H1 (cell line): Measurements from ENCODE around the gene PTPRD. TPM values are rescaled to one million over a fixed set of nuclear protein-coding genes. Genes with fewer than 3 reads are reported as not detected.

Experiments used
- CTCF ChIA-PET: fragments of 300-600 bp; sonication (Branson Sonifier 250); formaldehyde crosslinking; loops from one replicate; lab custom pipeline; 2021; ENCODE audit not compliant: partially characterized antibody; lab: Charles Lee
- POLR2A ChIA-PET: fragments of 300-600 bp; sonication (Branson Sonifier 250); formaldehyde crosslinking; loops from one replicate; lab custom pipeline; 2021; ENCODE audit warnings: inconsistent platforms; ENCODE audit not compliant: partially characterized antibody; lab: Charles Lee
- DNase-seq, 2 experiments: peaks; one replicate each; pipeline versions ENCODE4 v3.0.0 to v3.0.0-alpha.2; 2010 to 2022; ENCODE audit warnings: low spot score in 2 of 2, low read depth in 1 of 2, mixed read lengths in 1 of 2
- FAIRE-seq: peaks from 2 replicates; lab custom pipeline; 2011; peaks lifted over from hg19 to GRCh38; lab: Jason Lieb, UNC
- H2AFZ ChIP-seq: 2 replicates; pipeline ENCODE4 v1.8.1; 2012; ENCODE audit warnings: low read length, inconsistent platforms
- H2AK5ac ChIP-seq: 2 replicates; pipeline ENCODE4 v1.6.1; 2013; ENCODE audit warnings: low read depth, low read length
- H2BK120ac ChIP-seq: replicated peaks from 2 replicates; pipeline ENCODE3; 2013; ENCODE audit warnings: low read depth, low read length, inconsistent platforms
- H2BK12ac ChIP-seq: 2 replicates; pipeline ENCODE4 v1.6.1; 2013; ENCODE audit warnings: low read depth, low read length
- H2BK15ac ChIP-seq: 2 replicates; pipeline ENCODE4 v1.6.1; 2013; ENCODE audit warnings: low read length
- H2BK20ac ChIP-seq: 2 replicates; pipeline ENCODE4 v1.6.1; 2013; ENCODE audit warnings: low read length
- H2BK5ac ChIP-seq: 2 replicates; pipeline ENCODE4 v1.6.1; 2013; ENCODE audit warnings: low read depth, low read length
- H3K14ac ChIP-seq: 2 replicates; pipeline ENCODE4 v1.6.1; 2013; ENCODE audit warnings: inconsistent platforms; ENCODE audit not compliant: insufficient read length
- H3K18ac ChIP-seq: 2 replicates; pipeline ENCODE4 v1.6.1; 2013; ENCODE audit warnings: low read length; ENCODE audit errors: extremely low read depth
- H3K23ac ChIP-seq: 2 replicates; pipeline ENCODE4 v1.6.1; 2013; ENCODE audit warnings: inconsistent platforms; ENCODE audit not compliant: insufficient read length
- H3K23me2 ChIP-seq: 2 replicates; pipeline ENCODE4 v1.6.1; 2013; ENCODE audit warnings: low read depth, low read length
- H3K27ac ChIP-seq: 2 replicates; pipeline ENCODE4 v1.6.1; 2011; ENCODE audit warnings: low read depth, low read length, inconsistent platforms
- H3K27me3 ChIP-seq, 4 experiments: replicated peaks in 1 of 4; 1 replicate in 1 of 4; 2 replicates in 3 of 4; pipeline versions ENCODE4 v1.6.1 to v1.8.1; 2011 to 2013; ENCODE audit warnings: low read length in 3 of 4, mild to moderate bottlenecking in 3 of 4, inconsistent platforms in 2 of 4, mixed read lengths in 2 of 4, moderate library complexity in 1 of 4; ENCODE audit not compliant: control insufficient read depth in 3 of 4, insufficient read depth in 3 of 4; ENCODE audit errors: extremely low read depth in 1 of 4
- H3K36me3 ChIP-seq, 4 experiments: 2 replicates each; pipeline versions ENCODE4 v1.6.1 to v1.8.1; 2011 to 2013; ENCODE audit warnings: mild to moderate bottlenecking in 4 of 4, low read length in 3 of 4, moderate library complexity in 2 of 4, control low read depth in 1 of 4, inconsistent platforms in 1 of 4; ENCODE audit not compliant: insufficient read depth in 4 of 4, control insufficient read depth in 2 of 4
- H3K4ac ChIP-seq: replicated peaks from 2 replicates; pipeline ENCODE3; 2013; ENCODE audit warnings: low read length, low read depth, mixed read lengths, inconsistent platforms; ENCODE audit not compliant: insufficient read length
- H3K4me1 ChIP-seq, 4 experiments: replicated peaks in 1 of 4; 1 replicate in 1 of 4; 2 replicates in 3 of 4; pipeline versions ENCODE4 v1.6.1 to v1.8.1; 2011 to 2013; ENCODE audit warnings: low read length in 3 of 4, inconsistent platforms in 2 of 4, mixed read lengths in 1 of 4; ENCODE audit not compliant: insufficient read depth in 4 of 4, control insufficient read depth in 3 of 4
- H3K4me2 ChIP-seq, 2 experiments: 2 replicates each; pipeline versions ENCODE4 v1.6.1 to v1.8.1; 2011 to 2013; ENCODE audit warnings: low read depth in 2 of 2, low read length in 2 of 2, control low read depth in 1 of 2, inconsistent platforms in 1 of 2, mild to moderate bottlenecking in 1 of 2; ENCODE audit not compliant: insufficient read depth in 1 of 2
- H3K4me3 ChIP-seq, 4 experiments: fragments of 200-600, 300-600 bp in 1 of 4; sonication (generic), shearing (Covaris generic), sonication (Bioruptor Twin) in 1 of 4; 2 replicates each; pipeline versions ENCODE4 v1.5.1 to v1.8.1; 2011 to 2016; ENCODE audit warnings: low read length in 4 of 4, low read depth in 3 of 4, control low read depth in 2 of 4, inconsistent platforms in 2 of 4, mild to moderate bottlenecking in 2 of 4, mixed read lengths in 1 of 4, moderate library complexity in 1 of 4; ENCODE audit not compliant: insufficient read depth in 2 of 4; ENCODE audit errors: extremely low read depth in 1 of 4
- H3K56ac ChIP-seq: replicated peaks from 2 replicates; pipeline ENCODE3; 2013; ENCODE audit warnings: low read depth, mild to moderate bottlenecking, mixed read lengths, low read length, inconsistent platforms; ENCODE audit not compliant: insufficient read length
- H3K79me1 ChIP-seq: 2 replicates; pipeline ENCODE4 v1.6.1; 2013; ENCODE audit warnings: low read depth, low read length, control low read depth
- H3K79me2 ChIP-seq, 2 experiments: 2 replicates each; pipeline versions ENCODE4 v1.6.1 to v1.8.1; 2012 to 2013; ENCODE audit warnings: low read length in 2 of 2, mild to moderate bottlenecking in 2 of 2, inconsistent platforms in 1 of 2; ENCODE audit not compliant: insufficient read depth in 2 of 2, control insufficient read depth in 1 of 2
- H3K9ac ChIP-seq, 4 experiments: replicated peaks in 1 of 4; 1 replicate in 1 of 4; 2 replicates in 3 of 4; pipeline versions ENCODE4 v1.6.1 to v1.8.1; 2011 to 2013; ENCODE audit warnings: low read depth in 3 of 4, low read length in 3 of 4, control low read depth in 2 of 4, mild to moderate bottlenecking in 2 of 4, moderate library complexity in 2 of 4, inconsistent platforms in 1 of 4; ENCODE audit errors: extremely low read depth in 1 of 4
- H3K9me3 ChIP-seq, 2 experiments: 2 replicates each; pipeline versions ENCODE4 v1.6.1 to v1.8.1; 2012 to 2013; ENCODE audit warnings: mild to moderate bottlenecking in 2 of 2, moderate library complexity in 2 of 2, control low read depth in 1 of 2, inconsistent platforms in 1 of 2, low read depth in 1 of 2, low read length in 1 of 2, mixed read lengths in 1 of 2; ENCODE audit not compliant: insufficient read depth in 2 of 2
- H4K20me1 ChIP-seq, 2 experiments: replicated peaks in 1 of 2; 2 replicates each; pipeline versions ENCODE3 to v1.8.1; 2011 to 2013; ENCODE audit warnings: inconsistent platforms in 2 of 2, low read length in 2 of 2, mild to moderate bottlenecking in 1 of 2; ENCODE audit not compliant: insufficient read depth in 2 of 2, control insufficient read depth in 1 of 2
- H4K5ac ChIP-seq: 2 replicates; pipeline ENCODE4 v1.6.1; 2013; ENCODE audit warnings: low read length, low read depth, mixed read lengths, inconsistent platforms; ENCODE audit not compliant: insufficient read length
- H4K8ac ChIP-seq: 2 replicates; pipeline ENCODE4 v1.8.0; 2013; ENCODE audit warnings: mild to moderate bottlenecking, moderate library complexity, low read length, inconsistent platforms; ENCODE audit not compliant: insufficient read depth; ENCODE audit errors: extremely low read depth
- H4K91ac ChIP-seq: replicated peaks from 2 replicates; pipeline ENCODE3; 2013; ENCODE audit warnings: low read length, mixed read lengths, inconsistent platforms; ENCODE audit not compliant: insufficient read length
- CHD2 ChIP-seq: IDR thresholded peaks from 2 replicates; pipeline ENCODE4 v1.6.1; 2012; ENCODE audit warnings: low read length, improper control_type of control experiment
- EP300 ChIP-seq, 2 experiments: IDR thresholded peaks; 1 replicate in 1 of 2; 2 replicates in 1 of 2; pipeline ENCODE4 v1.6.1; 2011 to 2012; ENCODE audit warnings: low read depth in 2 of 2, low read length in 2 of 2, mild to moderate bottlenecking in 2 of 2, borderline replicate concordance in 1 of 2, inconsistent platforms in 1 of 2, moderate library complexity in 1 of 2
- KDM1A ChIP-seq: fragments of 200-600, 300-600 bp; sonication (generic); IDR thresholded peaks from 2 replicates; pipeline ENCODE4 v1.7.1; 2016; ENCODE audit warnings: mild to moderate bottlenecking, low read length, borderline replicate concordance
- KDM5A ChIP-seq: fragments of 200-600 bp; IDR thresholded peaks from 2 replicates; pipeline ENCODE4 v1.7.1; 2012; ENCODE audit warnings: mild to moderate bottlenecking, low read length, inconsistent platforms, mixed read lengths
- POU5F1 ChIP-seq: IDR thresholded peaks from 2 replicates; pipeline ENCODE4 v1.6.1; 2011; ENCODE audit warnings: low read depth, mild to moderate bottlenecking, low read length, moderate library complexity
- RNF2 ChIP-seq: fragments of 200-900, 300-1000 bp; sonication (generic); IDR thresholded peaks from 2 replicates; pipeline ENCODE4 v1.7.1; 2016; ENCODE audit warnings: borderline replicate concordance, low read depth, mild to moderate bottlenecking, antibody characterized with exemption, low read length; ENCODE audit not compliant: poor library complexity, severe bottlenecking; ENCODE audit errors: missing control alignments
- SIRT6 ChIP-seq: IDR thresholded peaks from one replicate; pipeline ENCODE4 v1.7.1; 2012; ENCODE audit warnings: low read length, inconsistent platforms
- SP4 ChIP-seq: IDR thresholded peaks from 2 replicates; pipeline ENCODE4 v1.6.1; 2012; ENCODE audit warnings: low read length, inconsistent platforms
- YY1 ChIP-seq: IDR thresholded peaks from 2 replicates; pipeline ENCODE4 v1.6.1; 2011; ENCODE audit warnings: low read depth, mild to moderate bottlenecking, low read length
- ZNF274 ChIP-seq: IDR thresholded peaks from 2 replicates; pipeline ENCODE4 v1.7.0; 2012; ENCODE audit warnings: low read length, borderline replicate concordance; ENCODE audit errors: extremely low read depth
- WGBS, 2 experiments: shearing (Covaris generic) in 1 of 2; methylation state at CpG; one replicate each; pipeline versions ENCODE4 v1.1.6 to v1.1.7; 2013 to 2015; ENCODE audit warnings: low lambda C conversion rate in 2 of 2, mixed read lengths in 2 of 2, inconsistent platforms in 1 of 2, low coverage in 1 of 2, missing lambda C conversion rate in 1 of 2; ENCODE audit not compliant: insufficient replicate concordance in 2 of 2, insufficient coverage in 1 of 2, insufficient read length in 1 of 2; ENCODE audit errors: extremely low coverage in 1 of 2, missing lambda C conversion rate in 1 of 2; 5-methylcytosine and 5-hydroxymethylcytosine counted together
- polyA plus RNA-seq, 7 experiments: library from polyadenylated mRNA; depleted of rRNA in 3 of 7; stranded (reverse) in 5 of 7; unstranded in 2 of 7; fragments of >200 nt in 5 of 7; fragments of 200-250 nt in 2 of 7; gene quantifications; 1 replicate in 5 of 7; 2 replicates in 1 of 7; 4 replicates in 1 of 7; pipeline versions ENCODE4 v1.2.1 to v1.2.3, GENCODE V29; 2011 to 2013; ENCODE audit warnings: missing spikeins in 2 of 7, mixed read lengths in 2 of 7
- total RNA-seq: library from RNA; stranded (reverse); fragmentation: NEBNext Ultra II Directional; extraction: Animal tissue kit (Norgen Biotek cat#: 25700); gene quantifications from 2 replicates; pipeline ENCODE4 v1.2.1, GENCODE V29; 2021
- TF ChIP-seq, protein P1 (sequence below): IDR thresholded peaks from 2 replicates; pipeline ENCODE4 v1.6.1; 2012; ENCODE audit warnings: low read length, inconsistent platforms
- TF ChIP-seq, protein P2 (sequence below): IDR thresholded peaks from 2 replicates; pipeline ENCODE4 v1.6.1; 2011; ENCODE audit warnings: low read length, improper control_type of control experiment

PTPRD gene
- total and polyA plus RNA-seq, 2 of the 8 experiments (the other 6 are each of a cell fraction or from before 2014, with no cell fraction given): 17.2 to 77.0 TPM

DNA sequence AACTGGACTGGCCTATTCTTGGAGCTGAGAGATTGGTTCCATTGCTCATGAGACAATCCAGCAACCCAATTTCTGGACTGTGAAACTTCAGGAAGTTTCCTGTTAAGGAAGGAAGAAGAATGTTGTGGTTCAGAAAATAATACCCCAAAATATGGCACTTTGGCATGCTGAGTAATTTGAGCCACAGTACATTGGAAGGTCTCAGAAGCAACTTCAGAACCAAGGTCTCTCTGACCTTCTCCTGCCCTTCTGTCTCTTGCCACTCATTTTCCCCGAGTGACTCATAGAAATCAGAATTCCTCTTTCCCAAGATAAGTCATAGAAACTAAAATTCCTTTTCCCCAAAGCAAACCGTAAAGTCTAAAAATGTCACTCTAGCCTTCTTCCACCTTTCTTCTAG, 1366.1 kb downstream of the PTPRD start:
- no peak overlapping the region for H3K27ac ChIP-seq
- H3K23me2 ChIP-seq: no peaks in the 10 kb centered on the region
- H2AFZ ChIP-seq: no peak overlapping the region
- H4K91ac ChIP-seq: no peak overlapping the region
- ChIA-PET POLR2A (no interaction called here), CTCF (no interaction called here)
- H4K20me1 ChIP-seq: no peaks in the 10 kb centered on the region
- H3K27me3 ChIP-seq: no peaks in the 10 kb centered on the region
- FAIRE-seq (no peak), DNase-seq (no peak)
- H4K8ac ChIP-seq: no peak overlapping the region
- H3K9me3 ChIP-seq: 0 out of 4 replicates have a peak, but pooled peaks cover 0 to 4% of the 10 kb centered on the region in 2 experiments
- H3K4me2 ChIP-seq: no peak overlapping the region
- H3K18ac ChIP-seq: no peak overlapping the region
- no peak overlapping the region for H3K23ac ChIP-seq
- no peak overlapping the region for H3K4ac ChIP-seq
- H3K4me1 ChIP-seq: no peaks in the 10 kb centered on the region
- no peaks in the 10 kb centered on the region for H3K79me2 ChIP-seq
- H3K9ac ChIP-seq: no peak overlapping the region
- 41% methylated on average over 2 of the region's 2 CpGs; no CpG with 5 or more reads in 1 of the 2 experiments for WGBS, 2 experiments
- no peak overlapping the region for H3K56ac ChIP-seq
- H2BK15ac ChIP-seq: no peak overlapping the region
- no peaks in the 10 kb centered on the region for H3K36me3 ChIP-seq
- H2BK5ac ChIP-seq: no peak overlapping the region
- H3K14ac ChIP-seq: no peak overlapping the region
- no peak overlapping the region for H2AK5ac ChIP-seq
- no peak overlapping the region for H2BK120ac ChIP-seq
- H2BK12ac ChIP-seq: no peak overlapping the region
- H2BK20ac ChIP-seq: no peak overlapping the region
- H4K5ac ChIP-seq: no peak overlapping the region
- TF ChIP-seq CHD2 (no peak), EP300 (IDR thresholded peaks at IDR 0.05; ENCODE audit: borderline replicate concordance in 1 of 2, low read depth in 2 of 2, low read length in 2 of 2) (no peak), KDM5A (no peak), SP4 (no peak), SIRT6 (no peak), RNF2 (no peak), KDM1A (no peak), YY1 (no peak), ZNF274 (no peak), POU5F1 (no peak)
- TF ChIP-seq, protein P1, sequence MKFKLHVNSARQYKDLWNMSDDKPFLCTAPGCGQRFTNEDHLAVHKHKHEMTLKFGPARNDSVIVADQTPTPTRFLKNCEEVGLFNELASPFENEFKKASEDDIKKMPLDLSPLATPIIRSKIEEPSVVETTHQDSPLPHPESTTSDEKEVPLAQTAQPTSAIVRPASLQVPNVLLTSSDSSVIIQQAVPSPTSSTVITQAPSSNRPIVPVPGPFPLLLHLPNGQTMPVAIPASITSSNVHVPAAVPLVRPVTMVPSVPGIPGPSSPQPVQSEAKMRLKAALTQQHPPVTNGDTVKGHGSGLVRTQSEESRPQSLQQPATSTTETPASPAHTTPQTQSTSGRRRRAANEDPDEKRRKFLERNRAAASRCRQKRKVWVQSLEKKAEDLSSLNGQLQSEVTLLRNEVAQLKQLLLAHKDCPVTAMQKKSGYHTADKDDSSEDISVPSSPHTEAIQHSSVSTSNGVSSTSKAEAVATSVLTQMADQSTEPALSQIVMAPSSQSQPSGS: no peak
- TF ChIP-seq, protein P2, sequence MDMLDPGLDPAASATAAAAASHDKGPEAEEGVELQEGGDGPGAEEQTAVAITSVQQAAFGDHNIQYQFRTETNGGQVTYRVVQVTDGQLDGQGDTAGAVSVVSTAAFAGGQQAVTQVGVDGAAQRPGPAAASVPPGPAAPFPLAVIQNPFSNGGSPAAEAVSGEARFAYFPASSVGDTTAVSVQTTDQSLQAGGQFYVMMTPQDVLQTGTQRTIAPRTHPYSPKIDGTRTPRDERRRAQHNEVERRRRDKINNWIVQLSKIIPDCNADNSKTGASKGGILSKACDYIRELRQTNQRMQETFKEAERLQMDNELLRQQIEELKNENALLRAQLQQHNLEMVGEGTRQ: no peak
- H3K79me1 ChIP-seq: no peaks in the 10 kb centered on the region
- no peak overlapping the region for H3K4me3 ChIP-seq
